GM12878 (cell line): ENCODE results near the gene TSPYL2. TPM values are rescaled to one million over a fixed set of nuclear protein-coding genes. Genes with fewer than 3 reads are reported as not detected.

Experiments used
- ATAC-seq: fragments of 200-7000 bp; cut with Tn5 transposase; 3 replicates; pipeline ENCODE4 v1.9.1; 2020; ENCODE audit warnings: mild to moderate bottlenecking, moderate library complexity
- BruUV-seq: library from RNA; stranded (reverse); fragments of 400-500 nt; replicated peaks from 2 replicates; lab custom pipeline; 2021; lab: Mats Ljungman, UMichigan
- CTCF ChIA-PET: fragments of 300-600 bp; sonication (Branson Sonifier 250); formaldehyde crosslinking; extraction: SDS; loops from one replicate; lab custom pipeline; 2021; ENCODE audit warnings: inconsistent platforms; lab: Yijun Ruan, JAX
- POLR2A ChIA-PET: fragments of 350-600 bp; formaldehyde crosslinking; extraction: SDS; loops from one replicate; lab custom pipeline; 2021; ENCODE audit warnings: inconsistent platforms; lab: Charles Lee
- RAD21 ChIA-PET: fragments of 300-600 bp; sonication (Branson Sonifier 250); formaldehyde crosslinking; loops from one replicate; lab custom pipeline; 2023; ENCODE audit warnings: antibody characterized with exemption; ENCODE audit not compliant: unreplicated experiment; lab: Charles Lee
- SMC1A ChIA-PET: fragments of 300-600 bp; sonication (Branson Sonifier 250); formaldehyde crosslinking; loops from one replicate; lab custom pipeline; 2023; ENCODE audit not compliant: unreplicated experiment, uncharacterized antibody; lab: Charles Lee
- DNase-seq: peaks from one replicate; pipeline ENCODE4 v3.0.0-alpha.2; 2011; ENCODE audit warnings: low read depth, low spot score
- FAIRE-seq: peaks from 3 replicates; lab custom pipeline; 2011; peaks lifted over from hg19 to GRCh38; lab: Jason Lieb, UNC
- H2AFZ ChIP-seq: 2 replicates; pipeline ENCODE4 v1.6.0; 2011; ENCODE audit warnings: low read depth, low read length, control low read depth; ENCODE audit not compliant: control insufficient read depth
- H3K27ac ChIP-seq: 2 replicates; pipeline ENCODE4 v1.5.1; 2011; ENCODE audit warnings: control low read depth; ENCODE audit not compliant: control insufficient read depth, insufficient read depth
- H3K27me3 ChIP-seq, 2 experiments: replicated peaks in 1 of 2; 2 replicates each; pipeline versions ENCODE4 v1.6.0 to v1.6.1; 2011; ENCODE audit warnings: low read length in 1 of 2; ENCODE audit not compliant: control insufficient read depth in 2 of 2, insufficient read depth in 2 of 2
- H3K36me3 ChIP-seq, 2 experiments: 2 replicates each; pipeline ENCODE4 v1.5.1; 2011; ENCODE audit warnings: low read length in 1 of 2; ENCODE audit not compliant: control insufficient read depth in 2 of 2, insufficient read depth in 2 of 2
- H3K4me1 ChIP-seq: 2 replicates; pipeline ENCODE4 v1.6.1; 2011; ENCODE audit warnings: mild to moderate bottlenecking, low read length, moderate library complexity, mixed read lengths; ENCODE audit not compliant: control insufficient read depth, insufficient read depth
- H3K4me2 ChIP-seq: 2 replicates; pipeline ENCODE4 v1.6.0; 2011; ENCODE audit warnings: control low read depth; ENCODE audit not compliant: control insufficient read depth, insufficient read depth
- H3K4me3 ChIP-seq: fragments of 200-600 bp; sonication (generic); 2 replicates; pipeline ENCODE4 v1.5.1; 2016
- H3K79me2 ChIP-seq: 2 replicates; pipeline ENCODE4 v1.6.0; 2011; ENCODE audit warnings: low read length; ENCODE audit not compliant: control insufficient read depth, insufficient read depth
- H3K9ac ChIP-seq: 2 replicates; pipeline ENCODE4 v1.8.0; 2011; ENCODE audit warnings: low read length, control low read depth, mixed read lengths; ENCODE audit not compliant: control insufficient read depth, insufficient read depth
- H3K9me3 ChIP-seq: replicated peaks from 3 replicates; pipeline ENCODE4 v1.5.1; 2011; ENCODE audit warnings: mild to moderate bottlenecking, low read length; ENCODE audit not compliant: control insufficient read depth, insufficient read depth
- H4K20me1 ChIP-seq: 2 replicates; pipeline ENCODE4 v1.6.0; 2011; ENCODE audit not compliant: control insufficient read depth, insufficient read depth
- FOXK2 ChIP-seq: fragments of 450-650 bp; IDR thresholded peaks from 2 replicates; pipeline ENCODE4 v1.6.1; 2017; ENCODE audit warnings: mild to moderate bottlenecking, moderate library complexity
- KDM1A ChIP-seq: fragments of 200-600 bp; sonication (generic); IDR thresholded peaks from 2 replicates; pipeline ENCODE4 v1.6.1; 2016; ENCODE audit warnings: borderline replicate concordance
- MXI1 ChIP-seq: fragments of 150-350 bp; IDR thresholded peaks from 2 replicates; pipeline ENCODE4 v1.6.1; 2011; ENCODE audit warnings: low read depth, mild to moderate bottlenecking, inconsistent platforms, low read length, improper control_type of control experiment
- PAX8 ChIP-seq: fragments of 450-650 bp; IDR thresholded peaks from 2 replicates; pipeline ENCODE4 v1.6.1; 2017; ENCODE audit warnings: mild to moderate bottlenecking, moderate library complexity
- ZBED1 ChIP-seq: IDR thresholded peaks from 2 replicates; pipeline ENCODE4 v1.6.1; 2016; ENCODE audit warnings: borderline replicate concordance
- WGBS: methylation state at CpG from one replicate; pipeline ENCODE4 v1.1.6; 2016; ENCODE audit warnings: low lambda C conversion rate; ENCODE audit not compliant: insufficient replicate concordance, insufficient coverage; ENCODE audit errors: missing lambda C conversion rate; 5-methylcytosine and 5-hydroxymethylcytosine counted together
- in situ Hi-C: fragments of 300-500 bp; cut with MboI; formaldehyde crosslinking; loops from 9 replicates; pipeline ENCODE4 v1.14.3; 2018; ENCODE audit warnings: mixed read lengths
- intact Hi-C: fragments of 100-400 bp; cut with micrococcal nuclease; formaldehyde crosslinking; loops from one replicate; pipeline ENCODE4 v1.14.2; 2022; ENCODE audit not compliant: unreplicated experiment
- polyA plus RNA-seq, 11 experiments: library from polyadenylated mRNA; depleted of rRNA in 4 of 11; unstranded in 6 of 11; stranded (reverse) in 5 of 11; fragments of >200 nt; fragmentation: Nextera tagmentation in 4 of 11; fragmentation: Illumina TruSeq in 1 of 11; extraction: Ambion mirVana in 4 of 11; extraction: Trizol in 1 of 11; gene quantifications; 1 replicate in 1 of 11; 2 replicates in 10 of 11; pipeline versions ENCODE4 v1.2.1 to v1.2.3, GENCODE V29; 2011 to 2016; ENCODE audit warnings: inconsistent platforms in 2 of 11, missing spikeins in 2 of 11, low read depth in 1 of 11
- total RNA-seq, 4 experiments: library from RNA; depleted of rRNA in 3 of 4; stranded (reverse); fragments of >200 nt in 3 of 4; fragmentation: Illumina TruSeq in 1 of 4; extraction: Trizol in 1 of 4; gene quantifications; 2 replicates each; pipeline versions ENCODE4 v1.2.1 to v1.2.3, GENCODE V29; 2013 to 2021
- TF ChIP-seq, protein P1 (sequence below): fragments of 450-650 bp; IDR thresholded peaks from 2 replicates; pipeline ENCODE4 v1.6.1; 2018; ENCODE audit warnings: mild to moderate bottlenecking, low read depth, moderate library complexity; ENCODE audit not compliant: partially characterized antibody
- TF ChIP-seq, protein P2 (sequence below): IDR thresholded peaks from 2 replicates; pipeline ENCODE4 v1.6.1; 2011; ENCODE audit warnings: mild to moderate bottlenecking, low read depth, low read length, moderate library complexity; ENCODE audit not compliant: insufficient replicate concordance
- TF ChIP-seq, protein P3 (sequence below): fragments of 450-650 bp; formaldehyde crosslinking; IDR thresholded peaks from 2 replicates; pipeline ENCODE4 v1.4.0; 2020; ENCODE audit warnings: mild to moderate bottlenecking, moderate library complexity

The TSPYL2 gene
- total and polyA plus RNA-seq, 10 of the 15 experiments (the other 5 are each of a cell fraction or from before 2014, with no cell fraction given): 0.53 to 24.6 (median 14.5) TPM

DNA sequence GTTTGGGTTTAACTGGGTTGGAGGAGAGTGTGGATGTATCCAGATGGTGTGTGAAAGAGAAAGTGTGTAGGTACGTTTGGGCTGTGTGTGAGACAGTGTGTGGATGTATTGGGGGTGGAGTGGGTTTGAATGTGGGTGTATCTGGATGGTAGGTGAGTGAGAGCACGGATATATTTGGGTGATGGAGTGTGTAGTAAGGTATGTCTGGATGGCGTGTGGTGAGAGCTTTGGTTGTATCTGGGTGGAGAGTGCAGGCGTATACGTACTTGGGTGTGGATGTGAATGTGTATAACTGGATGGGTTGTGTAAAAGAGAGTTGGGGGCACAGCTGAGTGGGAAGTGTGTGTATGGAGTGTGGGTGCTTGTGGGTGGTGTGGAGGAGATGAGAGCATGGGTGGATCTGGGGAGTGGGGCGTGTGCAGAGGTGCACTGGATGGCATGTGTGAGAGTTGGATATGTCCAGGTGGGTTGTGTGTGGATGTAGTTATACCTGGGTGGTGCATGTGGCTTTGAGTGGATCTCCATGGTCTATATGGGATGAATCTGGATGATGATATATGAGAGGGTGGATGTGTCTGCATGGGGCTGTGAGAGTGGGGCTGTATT is 26.8 kb upstream of the TSPYL2 start:
- RAD21 ChIA-PET: no interaction called here
- H3K4me1 ChIP-seq: no peaks in the 10 kb centered on the region
- H2AFZ ChIP-seq: no peak overlapping the region
- H3K9me3 ChIP-seq: no peaks in the 10 kb centered on the region
- no peaks in the 10 kb centered on the region for H3K36me3 ChIP-seq
- H3K79me2 ChIP-seq: no peaks in the 10 kb centered on the region
- POLR2A ChIA-PET: no interaction called here
- H3K4me3 ChIP-seq: no peak overlapping the region
- H3K9ac ChIP-seq: no peak overlapping the region
- DNase-seq (no peak), ATAC-seq (no peak), FAIRE-seq (no peak)
- SMC1A ChIA-PET: no interaction called here
- no TSS peak for BruUV-seq
- no peaks in the 10 kb centered on the region for H4K20me1 ChIP-seq
- no peak overlapping the region for H3K27ac ChIP-seq
- H3K4me2 ChIP-seq: no peak overlapping the region
- WGBS: 44% methylated on average over 6 of the region's 6 CpGs
- intact Hi-C loops: no loop called here
- H3K27me3 ChIP-seq: no peaks in the 10 kb centered on the region
- CTCF ChIA-PET: no interaction called here
- in situ Hi-C loops: no loop called here
- TF ChIP-seq, protein P1, sequence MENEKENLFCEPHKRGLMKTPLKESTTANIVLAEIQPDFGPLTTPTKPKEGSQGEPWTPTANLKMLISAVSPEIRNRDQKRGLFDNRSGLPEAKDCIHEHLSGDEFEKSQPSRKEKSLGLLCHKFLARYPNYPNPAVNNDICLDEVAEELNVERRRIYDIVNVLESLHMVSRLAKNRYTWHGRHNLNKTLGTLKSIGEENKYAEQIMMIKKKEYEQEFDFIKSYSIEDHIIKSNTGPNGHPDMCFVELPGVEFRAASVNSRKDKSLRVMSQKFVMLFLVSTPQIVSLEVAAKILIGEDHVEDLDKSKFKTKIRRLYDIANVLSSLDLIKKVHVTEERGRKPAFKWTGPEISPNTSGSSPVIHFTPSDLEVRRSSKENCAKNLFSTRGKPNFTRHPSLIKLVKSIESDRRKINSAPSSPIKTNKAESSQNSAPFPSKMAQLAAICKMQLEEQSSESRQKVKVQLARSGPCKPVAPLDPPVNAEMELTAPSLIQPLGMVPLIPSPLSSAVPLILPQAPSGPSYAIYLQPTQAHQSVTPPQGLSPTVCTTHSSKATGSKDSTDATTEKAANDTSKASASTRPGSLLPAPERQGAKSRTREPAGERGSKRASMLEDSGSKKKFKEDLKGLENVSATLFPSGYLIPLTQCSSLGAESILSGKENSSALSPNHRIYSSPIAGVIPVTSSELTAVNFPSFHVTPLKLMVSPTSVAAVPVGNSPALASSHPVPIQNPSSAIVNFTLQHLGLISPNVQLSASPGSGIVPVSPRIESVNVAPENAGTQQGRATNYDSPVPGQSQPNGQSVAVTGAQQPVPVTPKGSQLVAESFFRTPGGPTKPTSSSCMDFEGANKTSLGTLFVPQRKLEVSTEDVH: no peak
- TF ChIP-seq FOXK2 (no peak), KDM1A (no peak), ZBED1 (no peak), MXI1 (no peak), PAX8 (no peak)
- TF ChIP-seq, protein P2, sequence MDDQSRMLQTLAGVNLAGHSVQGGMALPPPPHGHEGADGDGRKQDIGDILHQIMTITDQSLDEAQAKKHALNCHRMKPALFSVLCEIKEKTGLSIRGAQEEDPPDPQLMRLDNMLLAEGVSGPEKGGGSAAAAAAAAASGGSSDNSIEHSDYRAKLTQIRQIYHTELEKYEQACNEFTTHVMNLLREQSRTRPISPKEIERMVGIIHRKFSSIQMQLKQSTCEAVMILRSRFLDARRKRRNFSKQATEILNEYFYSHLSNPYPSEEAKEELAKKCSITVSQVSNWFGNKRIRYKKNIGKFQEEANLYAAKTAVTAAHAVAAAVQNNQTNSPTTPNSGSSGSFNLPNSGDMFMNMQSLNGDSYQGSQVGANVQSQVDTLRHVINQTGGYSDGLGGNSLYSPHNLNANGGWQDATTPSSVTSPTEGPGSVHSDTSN: no peak
- TF ChIP-seq, protein P3, sequence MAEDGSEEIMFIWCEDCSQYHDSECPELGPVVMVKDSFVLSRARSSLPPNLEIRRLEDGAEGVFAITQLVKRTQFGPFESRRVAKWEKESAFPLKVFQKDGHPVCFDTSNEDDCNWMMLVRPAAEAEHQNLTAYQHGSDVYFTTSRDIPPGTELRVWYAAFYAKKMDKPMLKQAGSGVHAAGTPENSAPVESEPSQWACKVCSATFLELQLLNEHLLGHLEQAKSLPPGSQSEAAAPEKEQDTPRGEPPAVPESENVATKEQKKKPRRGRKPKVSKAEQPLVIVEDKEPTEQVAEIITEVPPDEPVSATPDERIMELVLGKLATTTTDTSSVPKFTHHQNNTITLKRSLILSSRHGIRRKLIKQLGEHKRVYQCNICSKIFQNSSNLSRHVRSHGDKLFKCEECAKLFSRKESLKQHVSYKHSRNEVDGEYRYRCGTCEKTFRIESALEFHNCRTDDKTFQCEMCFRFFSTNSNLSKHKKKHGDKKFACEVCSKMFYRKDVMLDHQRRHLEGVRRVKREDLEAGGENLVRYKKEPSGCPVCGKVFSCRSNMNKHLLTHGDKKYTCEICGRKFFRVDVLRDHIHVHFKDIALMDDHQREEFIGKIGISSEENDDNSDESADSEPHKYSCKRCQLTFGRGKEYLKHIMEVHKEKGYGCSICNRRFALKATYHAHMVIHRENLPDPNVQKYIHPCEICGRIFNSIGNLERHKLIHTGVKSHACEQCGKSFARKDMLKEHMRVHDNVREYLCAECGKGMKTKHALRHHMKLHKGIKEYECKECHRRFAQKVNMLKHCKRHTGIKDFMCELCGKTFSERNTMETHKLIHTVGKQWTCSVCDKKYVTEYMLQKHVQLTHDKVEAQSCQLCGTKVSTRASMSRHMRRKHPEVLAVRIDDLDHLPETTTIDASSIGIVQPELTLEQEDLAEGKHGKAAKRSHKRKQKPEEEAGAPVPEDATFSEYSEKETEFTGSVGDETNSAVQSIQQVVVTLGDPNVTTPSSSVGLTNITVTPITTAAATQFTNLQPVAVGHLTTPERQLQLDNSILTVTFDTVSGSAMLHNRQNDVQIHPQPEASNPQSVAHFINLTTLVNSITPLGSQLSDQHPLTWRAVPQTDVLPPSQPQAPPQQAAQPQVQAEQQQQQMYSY: no peak
